Ishikawa (cell line): ENCODE results near the gene CHST11.

Experiments
- CEBPB ChIP-seq: IDR thresholded peaks from 2 replicates; pipeline ENCODE4 v1.6.1; 2012
- CREB1 ChIP-seq: IDR thresholded peaks from 2 replicates; pipeline ENCODE4 v1.6.1; 2012; ENCODE audit warnings: low read depth
- EGR1 ChIP-seq: IDR thresholded peaks from 2 replicates; pipeline ENCODE4 v1.6.1; 2012
- EP300 ChIP-seq: IDR thresholded peaks from 2 replicates; pipeline ENCODE4 v1.6.1; 2012; ENCODE audit warnings: borderline replicate concordance
- FOXM1 ChIP-seq: IDR thresholded peaks from 2 replicates; pipeline ENCODE4 v1.6.1; 2012; ENCODE audit warnings: low read depth, borderline replicate concordance
- MAX ChIP-seq: IDR thresholded peaks from 2 replicates; pipeline ENCODE4 v1.6.1; 2012
- NFIC ChIP-seq: IDR thresholded peaks from 2 replicates; pipeline ENCODE4 v1.6.1; 2012
- RAD21 ChIP-seq: IDR thresholded peaks from 2 replicates; pipeline ENCODE4 v1.6.1; 2012; ENCODE audit warnings: low read depth
- REST ChIP-seq: IDR thresholded peaks from 2 replicates; pipeline ENCODE4 v1.6.1; 2012; ENCODE audit warnings: low read depth, mild to moderate bottlenecking
- TAF1 ChIP-seq: IDR thresholded peaks from 2 replicates; pipeline ENCODE4 v1.6.1; 2012; ENCODE audit warnings: low read depth, mild to moderate bottlenecking
- TCF12 ChIP-seq: IDR thresholded peaks from 2 replicates; pipeline ENCODE4 v1.6.1; 2012; ENCODE audit warnings: low read depth
- TEAD4 ChIP-seq: IDR thresholded peaks from 2 replicates; pipeline ENCODE4 v1.6.1; 2012
- USF1 ChIP-seq: IDR thresholded peaks from 2 replicates; pipeline ENCODE4 v1.6.1; 2012
- YY1 ChIP-seq: IDR thresholded peaks from 2 replicates; pipeline ENCODE4 v1.6.1; 2012; ENCODE audit warnings: low read depth
- ZBTB7A ChIP-seq: IDR thresholded peaks from 2 replicates; pipeline ENCODE4 v1.6.1; 2012; ENCODE audit warnings: low read depth

Gene CHST11

GRCh38 chr12:104568487-104568868, 111.7 kb downstream of the CHST11 start:
- TF ChIP-seq YY1 (no peak), TAF1 (no peak), RAD21 (no peak), NFIC (no peak), FOXM1 (no peak), EGR1 (no peak), TCF12 (no peak), ZBTB7A (no peak), CEBPB (no peak), MAX (no peak), REST (no peak)

GRCh38 chr12:104568935-104569334, 112.2 kb downstream of the CHST11 start:
- TF ChIP-seq NFIC (no peak), EGR1 (no peak), YY1 (no peak), CREB1 (no peak), TCF12 (no peak), FOXM1 (no peak), RAD21 (no peak), CEBPB (no peak), EP300 (no peak), USF1 (no peak), REST (no peak), TEAD4 (no peak), ZBTB7A (no peak), TAF1 (no peak), MAX (no peak)

GRCh38 chr12:104569346-104570173, 112.8 kb downstream of the CHST11 start:
- TF ChIP-seq EP300 (no peak), TCF12 (no peak), TEAD4 (no peak), MAX (no peak), REST (no peak), CEBPB (no peak), NFIC (no peak), CREB1 (no peak), RAD21 (no peak), FOXM1 (no peak), ZBTB7A (no peak), USF1 (no peak), TAF1 (no peak), EGR1 (no peak), YY1 (no peak)

- TF ChIP-seq FOXM1 (no peak), CREB1 (no peak), USF1 (no peak), CEBPB (no peak), EGR1 (no peak), NFIC (no peak), MAX (no peak)
Observed at GRCh38 chr12:104570174-104570907, 113.6 kb downstream of the CHST11 start.
